ENCODE measurements around the gene CATSPER4. TPM values are rescaled to one million over a fixed set of nuclear protein-coding genes. Genes with fewer than 3 reads are reported as not detected.

Gene CATSPER4
- total and polyA plus RNA-seq, 2 of the 13 experiments (the other 11 are each of a cell fraction or from before 2014, with no cell fraction given): not detected

DNA sequence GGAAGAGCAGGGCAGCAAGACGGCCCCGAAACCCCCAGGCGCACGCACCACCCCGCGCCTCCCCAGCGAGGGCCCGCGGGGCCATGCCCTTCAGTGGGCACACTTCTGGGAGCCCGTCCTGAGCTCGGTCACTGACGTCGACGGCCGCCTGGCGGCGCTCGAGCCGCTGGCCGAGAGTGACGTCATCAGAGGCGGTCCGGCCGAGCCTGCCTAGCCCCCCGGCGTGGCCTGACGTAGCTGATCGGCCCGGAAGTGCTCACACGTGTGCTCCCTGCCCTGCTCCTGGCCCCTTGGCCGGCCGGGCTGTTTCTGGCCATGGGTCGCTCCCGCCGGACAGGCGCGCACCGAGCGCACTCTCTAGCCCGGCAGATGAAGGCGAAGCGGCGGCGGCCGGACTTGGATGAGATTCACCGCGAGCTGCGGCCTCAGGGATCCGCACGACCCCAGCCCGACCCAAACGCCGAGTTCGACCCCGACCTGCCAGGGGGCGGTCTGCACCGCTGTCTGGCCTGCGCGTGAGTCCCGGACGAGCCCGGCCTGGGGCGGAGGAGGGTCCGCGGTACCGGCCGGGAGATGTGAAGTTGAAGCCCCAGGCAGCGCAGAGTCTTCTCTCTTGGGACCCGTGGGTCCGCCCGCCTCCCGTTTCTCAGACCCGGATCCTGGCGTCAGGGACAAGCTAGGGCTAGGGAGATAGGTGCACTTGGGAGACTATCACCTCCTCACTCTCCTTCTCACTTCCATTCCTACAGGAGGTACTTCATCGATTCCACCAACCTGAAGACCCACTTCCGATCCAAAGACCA lies 20.5 kb upstream of the CATSPER4 start, which contains the start of gene ZNF593 (continued):
- TF ChIP-seq, protein P1, sequence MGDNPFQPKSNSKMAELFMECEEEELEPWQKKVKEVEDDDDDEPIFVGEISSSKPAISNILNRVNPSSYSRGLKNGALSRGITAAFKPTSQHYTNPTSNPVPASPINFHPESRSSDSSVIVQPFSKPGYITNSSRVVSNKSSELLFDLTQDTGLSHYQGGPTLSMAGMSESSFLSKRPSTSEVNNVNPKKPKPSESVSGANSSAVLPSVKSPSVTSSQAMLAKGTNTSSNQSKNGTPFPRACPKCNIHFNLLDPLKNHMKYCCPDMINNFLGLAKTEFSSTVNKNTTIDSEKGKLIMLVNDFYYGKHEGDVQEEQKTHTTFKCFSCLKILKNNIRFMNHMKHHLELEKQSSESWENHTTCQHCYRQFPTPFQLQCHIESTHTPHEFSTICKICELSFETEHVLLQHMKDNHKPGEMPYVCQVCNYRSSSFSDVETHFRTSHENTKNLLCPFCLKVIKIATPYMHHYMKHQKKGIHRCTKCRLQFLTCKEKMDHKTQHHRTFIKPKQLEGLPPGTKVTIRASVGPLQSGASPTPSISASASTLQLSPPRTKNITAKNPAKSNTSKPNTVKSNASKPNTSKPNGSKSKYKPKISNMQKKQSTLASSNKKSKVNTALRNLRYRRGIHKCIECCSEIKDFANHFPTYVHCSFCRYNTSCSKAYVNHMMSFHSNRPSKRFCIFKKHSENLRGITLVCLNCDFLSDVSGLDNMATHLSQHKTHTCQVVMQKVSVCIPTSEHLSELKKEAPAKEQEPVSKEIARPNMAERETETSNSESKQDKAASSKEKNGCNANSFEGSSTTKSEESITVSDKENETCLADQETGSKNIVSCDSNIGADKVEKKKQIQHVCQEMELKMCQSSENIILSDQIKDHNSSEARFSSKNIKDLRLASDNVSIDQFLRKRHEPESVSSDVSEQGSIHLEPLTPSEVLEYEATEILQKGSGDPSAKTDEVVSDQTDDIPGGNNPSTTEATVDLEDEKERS (CRISPR knock-in tag; IDR thresholded peaks at IDR 0.05): peak; percentile 79
- peak; percentile 61; the same call in 1 of the 2 replicates for TF ChIP-seq ZNF292 (CRISPR knock-in tag; IDR thresholded peaks at IDR 0.05; ENCODE audit: borderline replicate concordance, low read depth)
- TF ChIP-seq ZKSCAN8 (CRISPR knock-in tag; IDR thresholded peaks at IDR 0.05; ENCODE audit: borderline replicate concordance): no peak
- TF ChIP-seq, protein P2, sequence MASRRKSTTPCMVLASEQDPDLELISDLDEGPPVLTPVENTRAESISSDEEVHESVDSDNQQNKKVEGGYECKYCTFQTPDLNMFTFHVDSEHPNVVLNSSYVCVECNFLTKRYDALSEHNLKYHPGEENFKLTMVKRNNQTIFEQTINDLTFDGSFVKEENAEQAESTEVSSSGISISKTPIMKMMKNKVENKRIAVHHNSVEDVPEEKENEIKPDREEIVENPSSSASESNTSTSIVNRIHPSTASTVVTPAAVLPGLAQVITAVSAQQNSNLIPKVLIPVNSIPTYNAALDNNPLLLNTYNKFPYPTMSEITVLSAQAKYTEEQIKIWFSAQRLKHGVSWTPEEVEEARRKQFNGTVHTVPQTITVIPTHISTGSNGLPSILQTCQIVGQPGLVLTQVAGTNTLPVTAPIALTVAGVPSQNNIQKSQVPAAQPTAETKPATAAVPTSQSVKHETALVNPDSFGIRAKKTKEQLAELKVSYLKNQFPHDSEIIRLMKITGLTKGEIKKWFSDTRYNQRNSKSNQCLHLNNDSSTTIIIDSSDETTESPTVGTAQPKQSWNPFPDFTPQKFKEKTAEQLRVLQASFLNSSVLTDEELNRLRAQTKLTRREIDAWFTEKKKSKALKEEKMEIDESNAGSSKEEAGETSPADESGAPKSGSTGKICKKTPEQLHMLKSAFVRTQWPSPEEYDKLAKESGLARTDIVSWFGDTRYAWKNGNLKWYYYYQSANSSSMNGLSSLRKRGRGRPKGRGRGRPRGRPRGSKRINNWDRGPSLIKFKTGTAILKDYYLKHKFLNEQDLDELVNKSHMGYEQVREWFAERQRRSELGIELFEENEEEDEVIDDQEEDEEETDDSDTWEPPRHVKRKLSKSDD (CRISPR knock-in tag; IDR thresholded peaks at IDR 0.05; ENCODE audit: low read depth): peak; percentile 98
- TF ChIP-seq RFXANK (CRISPR knock-in tag; IDR thresholded peaks at IDR 0.05): peak; percentile 83; the same call in 1 of the 2 replicates
- TF ChIP-seq ZNF724P (CRISPR knock-in tag; IDR thresholded peaks at IDR 0.05; ENCODE audit: borderline replicate concordance): peak; percentile 70; the same call in 1 of the 2 replicates
- TF ChIP-seq, protein P3, sequence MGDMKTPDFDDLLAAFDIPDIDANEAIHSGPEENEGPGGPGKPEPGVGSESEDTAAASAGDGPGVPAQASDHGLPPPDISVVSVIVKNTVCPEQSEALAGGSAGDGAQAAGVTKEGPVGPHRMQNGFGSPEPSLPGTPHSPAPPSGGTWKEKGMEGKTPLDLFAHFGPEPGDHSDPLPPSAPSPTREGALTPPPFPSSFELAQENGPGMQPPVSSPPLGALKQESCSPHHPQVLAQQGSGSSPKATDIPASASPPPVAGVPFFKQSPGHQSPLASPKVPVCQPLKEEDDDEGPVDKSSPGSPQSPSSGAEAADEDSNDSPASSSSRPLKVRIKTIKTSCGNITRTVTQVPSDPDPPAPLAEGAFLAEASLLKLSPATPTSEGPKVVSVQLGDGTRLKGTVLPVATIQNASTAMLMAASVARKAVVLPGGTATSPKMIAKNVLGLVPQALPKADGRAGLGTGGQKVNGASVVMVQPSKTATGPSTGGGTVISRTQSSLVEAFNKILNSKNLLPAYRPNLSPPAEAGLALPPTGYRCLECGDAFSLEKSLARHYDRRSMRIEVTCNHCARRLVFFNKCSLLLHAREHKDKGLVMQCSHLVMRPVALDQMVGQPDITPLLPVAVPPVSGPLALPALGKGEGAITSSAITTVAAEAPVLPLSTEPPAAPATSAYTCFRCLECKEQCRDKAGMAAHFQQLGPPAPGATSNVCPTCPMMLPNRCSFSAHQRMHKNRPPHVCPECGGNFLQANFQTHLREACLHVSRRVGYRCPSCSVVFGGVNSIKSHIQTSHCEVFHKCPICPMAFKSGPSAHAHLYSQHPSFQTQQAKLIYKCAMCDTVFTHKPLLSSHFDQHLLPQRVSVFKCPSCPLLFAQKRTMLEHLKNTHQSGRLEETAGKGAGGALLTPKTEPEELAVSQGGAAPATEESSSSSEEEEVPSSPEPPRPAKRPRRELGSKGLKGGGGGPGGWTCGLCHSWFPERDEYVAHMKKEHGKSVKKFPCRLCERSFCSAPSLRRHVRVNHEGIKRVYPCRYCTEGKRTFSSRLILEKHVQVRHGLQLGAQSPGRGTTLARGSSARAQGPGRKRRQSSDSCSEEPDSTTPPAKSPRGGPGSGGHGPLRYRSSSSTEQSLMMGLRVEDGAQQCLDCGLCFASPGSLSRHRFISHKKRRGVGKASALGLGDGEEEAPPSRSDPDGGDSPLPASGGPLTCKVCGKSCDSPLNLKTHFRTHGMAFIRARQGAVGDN (CRISPR knock-in tag; IDR thresholded peaks at IDR 0.05): peak; percentile 98
- no peak for TF ChIP-seq SMARCC2 (IDR thresholded peaks at IDR 0.05)
- TF ChIP-seq CENPX (CRISPR knock-in tag; IDR thresholded peaks at IDR 0.05): no peak
- TF ChIP-seq, protein P4, sequence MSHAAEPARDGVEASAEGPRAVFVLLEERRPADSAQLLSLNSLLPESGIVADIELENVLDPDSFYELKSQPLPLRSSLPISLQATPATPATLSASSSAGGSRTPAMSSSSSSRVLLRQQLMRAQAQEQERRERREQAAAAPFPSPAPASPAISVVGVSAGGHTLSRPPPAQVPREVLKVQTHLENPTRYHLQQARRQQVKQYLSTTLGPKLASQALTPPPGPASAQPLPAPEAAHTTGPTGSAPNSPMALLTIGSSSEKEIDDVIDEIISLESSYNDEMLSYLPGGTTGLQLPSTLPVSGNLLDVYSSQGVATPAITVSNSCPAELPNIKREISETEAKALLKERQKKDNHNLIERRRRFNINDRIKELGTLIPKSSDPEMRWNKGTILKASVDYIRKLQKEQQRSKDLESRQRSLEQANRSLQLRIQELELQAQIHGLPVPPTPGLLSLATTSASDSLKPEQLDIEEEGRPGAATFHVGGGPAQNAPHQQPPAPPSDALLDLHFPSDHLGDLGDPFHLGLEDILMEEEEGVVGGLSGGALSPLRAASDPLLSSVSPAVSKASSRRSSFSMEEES (CRISPR knock-in tag; IDR thresholded peaks at IDR 0.05): peak; percentile 50; the same call in 1 of the 2 replicates
- no peak for TF ChIP-seq ZNF775 (CRISPR knock-in tag; IDR thresholded peaks at IDR 0.05; ENCODE audit: borderline replicate concordance)
- 0 out of 2 replicates have a peak, but pooled peaks have one; percentile 32 for TF ChIP-seq DNMT3B (CRISPR knock-in tag; conservative IDR thresholded peaks at IDR 0.05)
- TF ChIP-seq ONECUT2 (CRISPR knock-in tag; IDR thresholded peaks at IDR 0.05): no peak
- TF ChIP-seq MBD4 (IDR thresholded peaks at IDR 0.05; ENCODE audit: borderline replicate concordance, low read length): no peak
- TF ChIP-seq ZNF773 (CRISPR knock-in tag; IDR thresholded peaks at IDR 0.05; ENCODE audit: borderline replicate concordance): peak; percentile 89; the same call in 1 of the 2 replicates
- TF ChIP-seq ZNF678 (CRISPR knock-in tag; IDR thresholded peaks at IDR 0.05): no peak
